ENCODE data around the gene FCGBP.

DNA sequence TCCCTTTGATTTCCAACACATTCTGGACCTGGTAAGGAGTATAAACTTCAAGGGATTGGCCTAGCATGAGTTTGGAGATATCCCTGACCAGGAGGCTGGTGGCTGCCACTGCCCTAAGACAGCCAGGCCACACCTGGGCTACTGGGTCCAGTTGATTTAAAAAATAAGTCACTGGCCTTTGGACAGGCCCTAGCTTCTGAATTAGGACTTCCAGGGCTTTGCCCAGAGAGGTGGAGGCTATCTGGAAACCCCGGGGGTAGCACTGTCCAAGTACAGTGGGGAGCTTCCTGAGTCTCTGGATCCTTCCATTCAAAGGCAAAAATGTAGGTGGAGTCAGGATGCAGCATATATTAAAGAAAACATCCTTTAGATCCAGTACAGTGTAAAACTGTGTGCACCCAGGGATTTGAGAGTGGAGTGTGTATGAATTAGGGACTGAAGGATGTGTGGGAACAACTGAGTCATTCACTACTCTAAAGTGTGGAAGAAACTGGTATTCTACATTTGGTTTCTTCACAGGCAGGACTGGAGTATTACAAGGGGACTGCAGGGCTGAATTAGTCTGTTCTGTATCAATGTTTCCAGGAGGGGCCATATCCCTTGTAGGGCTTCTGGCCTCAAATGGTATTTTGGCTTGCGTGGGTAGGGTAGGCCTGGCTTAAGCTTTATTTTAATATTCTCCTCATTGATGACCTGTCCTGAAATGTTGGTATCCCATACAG is 14.8 kb upstream of the FCGBP start:
- TF ChIP-seq, protein P1, sequence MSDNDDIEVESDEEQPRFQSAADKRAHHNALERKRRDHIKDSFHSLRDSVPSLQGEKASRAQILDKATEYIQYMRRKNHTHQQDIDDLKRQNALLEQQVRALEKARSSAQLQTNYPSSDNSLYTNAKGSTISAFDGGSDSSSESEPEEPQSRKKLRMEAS (IDR thresholded peaks at IDR 0.05): no peak
- TF ChIP-seq NFIC (IDR thresholded peaks at IDR 0.05) (no peak), TCF12 (IDR thresholded peaks at IDR 0.05; ENCODE audit: low read depth) (no peak), CEBPB (IDR thresholded peaks at IDR 0.05) (no peak), RAD21 (IDR thresholded peaks at IDR 0.05; ENCODE audit: low read depth) (no peak), EGR1 (IDR thresholded peaks at IDR 0.05) (no peak), YY1 (IDR thresholded peaks at IDR 0.05; ENCODE audit: low read depth) (no peak), EP300 (IDR thresholded peaks at IDR 0.05; ENCODE audit: borderline replicate concordance) (no peak), CREB1 (IDR thresholded peaks at IDR 0.05; ENCODE audit: low read depth) (no peak), ZBTB7A (IDR thresholded peaks at IDR 0.05; ENCODE audit: low read depth) (no peak), FOXM1 (IDR thresholded peaks at IDR 0.05; ENCODE audit: borderline replicate concordance, low read depth) (no peak)
- TF ChIP-seq, protein P2, sequence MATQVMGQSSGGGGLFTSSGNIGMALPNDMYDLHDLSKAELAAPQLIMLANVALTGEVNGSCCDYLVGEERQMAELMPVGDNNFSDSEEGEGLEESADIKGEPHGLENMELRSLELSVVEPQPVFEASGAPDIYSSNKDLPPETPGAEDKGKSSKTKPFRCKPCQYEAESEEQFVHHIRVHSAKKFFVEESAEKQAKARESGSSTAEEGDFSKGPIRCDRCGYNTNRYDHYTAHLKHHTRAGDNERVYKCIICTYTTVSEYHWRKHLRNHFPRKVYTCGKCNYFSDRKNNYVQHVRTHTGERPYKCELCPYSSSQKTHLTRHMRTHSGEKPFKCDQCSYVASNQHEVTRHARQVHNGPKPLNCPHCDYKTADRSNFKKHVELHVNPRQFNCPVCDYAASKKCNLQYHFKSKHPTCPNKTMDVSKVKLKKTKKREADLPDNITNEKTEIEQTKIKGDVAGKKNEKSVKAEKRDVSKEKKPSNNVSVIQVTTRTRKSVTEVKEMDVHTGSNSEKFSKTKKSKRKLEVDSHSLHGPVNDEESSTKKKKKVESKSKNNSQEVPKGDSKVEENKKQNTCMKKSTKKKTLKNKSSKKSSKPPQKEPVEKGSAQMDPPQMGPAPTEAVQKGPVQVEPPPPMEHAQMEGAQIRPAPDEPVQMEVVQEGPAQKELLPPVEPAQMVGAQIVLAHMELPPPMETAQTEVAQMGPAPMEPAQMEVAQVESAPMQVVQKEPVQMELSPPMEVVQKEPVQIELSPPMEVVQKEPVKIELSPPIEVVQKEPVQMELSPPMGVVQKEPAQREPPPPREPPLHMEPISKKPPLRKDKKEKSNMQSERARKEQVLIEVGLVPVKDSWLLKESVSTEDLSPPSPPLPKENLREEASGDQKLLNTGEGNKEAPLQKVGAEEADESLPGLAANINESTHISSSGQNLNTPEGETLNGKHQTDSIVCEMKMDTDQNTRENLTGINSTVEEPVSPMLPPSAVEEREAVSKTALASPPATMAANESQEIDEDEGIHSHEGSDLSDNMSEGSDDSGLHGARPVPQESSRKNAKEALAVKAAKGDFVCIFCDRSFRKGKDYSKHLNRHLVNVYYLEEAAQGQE (IDR thresholded peaks at IDR 0.05; ENCODE audit: low read depth): no peak
- TF ChIP-seq, protein P3, sequence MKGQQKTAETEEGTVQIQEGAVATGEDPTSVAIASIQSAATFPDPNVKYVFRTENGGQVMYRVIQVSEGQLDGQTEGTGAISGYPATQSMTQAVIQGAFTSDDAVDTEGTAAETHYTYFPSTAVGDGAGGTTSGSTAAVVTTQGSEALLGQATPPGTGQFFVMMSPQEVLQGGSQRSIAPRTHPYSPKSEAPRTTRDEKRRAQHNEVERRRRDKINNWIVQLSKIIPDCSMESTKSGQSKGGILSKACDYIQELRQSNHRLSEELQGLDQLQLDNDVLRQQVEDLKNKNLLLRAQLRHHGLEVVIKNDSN (IDR thresholded peaks at IDR 0.05): no peak

Measured in Ishikawa (cell line).